Right atrium auricular region (tissue), 2 donors: Measurements from ENCODE around the gene CFAP45. TPM values are rescaled to one million over a fixed set of nuclear protein-coding genes. Genes with fewer than 3 reads are reported as not detected.

ENCODE experiments used
- DNase-seq: peaks from one replicate; pipeline ENCODE4 v3.0.0-alpha.2; 2019; ENCODE audit warnings: low spot score
- H3K27ac ChIP-seq, 2 donors: fragments of 200-600 bp; sonication (generic); 1 replicate in 1 of 2; 2 replicates in 1 of 2; pipeline ENCODE4 v1.5.1; 2016 to 2019
- H3K27me3 ChIP-seq, 2 donors: fragments of 200-600 bp; sonication (generic); one replicate each; pipeline versions ENCODE4 v1.5.1 to v1.6.0; 2017 to 2019
- H3K36me3 ChIP-seq: fragments of 200-600 bp; sonication (generic); one replicate; pipeline ENCODE4 v1.5.1; 2016
- H3K4me1 ChIP-seq, 2 donors: fragments of 200-600 bp; sonication (generic); one replicate each; pipeline versions ENCODE4 v1.5.1 to v1.6.0; 2017 to 2019
- H3K4me3 ChIP-seq, 2 donors: fragments of 200-600 bp; sonication (generic); 1 replicate in 1 of 2; 2 replicates in 1 of 2; pipeline ENCODE4 v1.5.1; 2017 to 2019; ENCODE audit warnings: mild to moderate bottlenecking in 1 of 2, moderate library complexity in 1 of 2
- H3K9me3 ChIP-seq, 2 donors: fragments of 200-600 bp; sonication (generic); one replicate each; pipeline ENCODE4 v1.5.1; 2019
- CTCF ChIP-seq, 2 donors: fragments of 200-600 bp; sonication (generic); IDR thresholded peaks; one replicate each; pipeline ENCODE4 v1.5.1; 2019; ENCODE audit warnings: antibody characterized with exemption in 2 of 2
- total RNA-seq, 2 donors: library from RNA; depleted of rRNA; stranded (reverse); fragments of >200 nt; gene quantifications; one replicate each; pipeline ENCODE4 v1.1.0, GENCODE V29; 2016

CFAP45 gene
- total RNA-seq, 2 donors from 2014 or later, result 0.86 to 1.3 TPM

- no peak for DNase-seq
- no peak for TF ChIP-seq CTCF (IDR thresholded peaks at IDR 0.05)
- no peaks in the 10 kb centered on the region for H3K27me3 ChIP-seq
Measured at GRCh38 chr1:159873530-159874143, 26.3 kb downstream of the CFAP45 start.

GRCh38 chr1:159872891-159873290 is 27.1 kb downstream of the CFAP45 start:
- Histone ChIP-seq H3K4me1 (peaks cover 0 to 8% of the 10 kb centered on the region in 2 donors), H3K9me3 (no peaks in the 10 kb centered on the region), H3K27me3 (no peaks in the 10 kb centered on the region), H3K27ac (no peak overlapping the region), H3K4me3 (no peak overlapping the region), H3K36me3 (no peaks in the 10 kb centered on the region)
- TF ChIP-seq CTCF (IDR thresholded peaks at IDR 0.05), result no peak
- DNase-seq, result no peak

More at GRCh38 chr1:159873530-159874143, 26.3 kb downstream of the CFAP45 start:
- peaks cover 0 to 4% of the 10 kb centered on the region in 2 donors for H3K4me1 ChIP-seq
- no peaks in the 10 kb centered on the region for H3K9me3 ChIP-seq
- H3K4me3 ChIP-seq, result no peak overlapping the region
- no peaks in the 10 kb centered on the region for H3K36me3 ChIP-seq
- H3K27ac ChIP-seq, result no peak overlapping the region

GRCh38 chr1:159870704-159871103 is 29.3 kb downstream of the CFAP45 start:
- H3K9me3 ChIP-seq, result no peaks in the 10 kb centered on the region
- DNase-seq, result no peak
- H3K4me3 ChIP-seq, result no peak overlapping the region
- no peak for TF ChIP-seq CTCF (IDR thresholded peaks at IDR 0.05)
- H3K36me3 ChIP-seq, result no peaks in the 10 kb centered on the region
- no peak overlapping the region for H3K27ac ChIP-seq
- H3K27me3 ChIP-seq, result no peaks in the 10 kb centered on the region
- peaks cover 0 to 16% of the 10 kb centered on the region in 2 donors for H3K4me1 ChIP-seq

GRCh38 chr1:159869607-159870006 is 30.4 kb downstream of the CFAP45 start:
- Histone ChIP-seq H3K27ac (no peak overlapping the region), H3K4me3 (no peak overlapping the region), H3K27me3 (no peaks in the 10 kb centered on the region), H3K36me3 (no peaks in the 10 kb centered on the region), H3K9me3 (no peaks in the 10 kb centered on the region), H3K4me1 (peaks cover 0 to 16% of the 10 kb centered on the region in 2 donors)
- no peak for TF ChIP-seq CTCF (IDR thresholded peaks at IDR 0.05)
- DNase-seq, result no peak

GRCh38 chr1:159869173-159869572 is 30.8 kb downstream of the CFAP45 start:
- no peak overlapping the region for H3K4me3 ChIP-seq
- no peak for TF ChIP-seq CTCF (IDR thresholded peaks at IDR 0.05)
- H3K27ac ChIP-seq, result no peak overlapping the region
- no peak for DNase-seq
- H3K27me3 ChIP-seq, result no peaks in the 10 kb centered on the region
- H3K4me1 ChIP-seq, result peaks cover 0 to 16% of the 10 kb centered on the region in 2 donors
- no peaks in the 10 kb centered on the region for H3K9me3 ChIP-seq
- no peaks in the 10 kb centered on the region for H3K36me3 ChIP-seq

- TF ChIP-seq CTCF (IDR thresholded peaks at IDR 0.05), result no peak
- no peak overlapping the region for H3K27ac ChIP-seq
- no peak overlapping the region for H3K4me3 ChIP-seq
- H3K27me3 ChIP-seq, result no peaks in the 10 kb centered on the region
- H3K4me1 ChIP-seq, result peaks cover 0 to 16% of the 10 kb centered on the region in 2 donors
- no peaks in the 10 kb centered on the region for H3K9me3 ChIP-seq
- H3K36me3 ChIP-seq, result no peaks in the 10 kb centered on the region
- DNase-seq, result no peak
Measured at GRCh38 chr1:159868766-159869165, 31.2 kb downstream of the CFAP45 start.
